VCaP (cell line): ENCODE measurements around the gene ANTXR1.

Experiments
- H3K27ac ChIP-seq: fragments of 450-650 bp; 2 replicates; pipeline ENCODE4 v1.5.1; 2017
- TF ChIP-seq, protein P1 (sequence below): fragments of 450-650 bp; conservative IDR thresholded peaks from 2 replicates; pipeline ENCODE4 v1.5.1; 2017; ENCODE audit warnings: mild to moderate bottlenecking, moderate library complexity

The ANTXR1 gene

DNA sequence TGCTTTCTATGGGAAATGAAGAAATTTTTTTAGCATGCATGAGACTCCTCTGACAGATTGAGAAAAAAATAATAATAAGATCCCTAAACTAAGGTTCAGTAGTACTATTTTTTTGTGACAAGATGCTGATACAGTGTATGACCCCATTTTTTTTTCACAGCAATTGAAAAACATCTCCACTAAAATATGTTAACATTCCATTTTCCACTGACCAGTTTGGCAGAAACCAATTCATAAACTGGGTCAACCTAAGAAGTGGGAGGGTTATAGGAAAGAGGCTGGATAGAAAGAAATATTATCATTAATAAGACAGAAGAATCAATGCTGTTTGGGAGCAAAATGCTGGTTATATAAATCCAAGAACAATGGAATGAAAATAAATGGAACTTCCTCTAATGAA is 182.7 kb downstream of the ANTXR1 start:
- H3K27ac ChIP-seq = no peak overlapping the region
- TF ChIP-seq, protein P1, sequence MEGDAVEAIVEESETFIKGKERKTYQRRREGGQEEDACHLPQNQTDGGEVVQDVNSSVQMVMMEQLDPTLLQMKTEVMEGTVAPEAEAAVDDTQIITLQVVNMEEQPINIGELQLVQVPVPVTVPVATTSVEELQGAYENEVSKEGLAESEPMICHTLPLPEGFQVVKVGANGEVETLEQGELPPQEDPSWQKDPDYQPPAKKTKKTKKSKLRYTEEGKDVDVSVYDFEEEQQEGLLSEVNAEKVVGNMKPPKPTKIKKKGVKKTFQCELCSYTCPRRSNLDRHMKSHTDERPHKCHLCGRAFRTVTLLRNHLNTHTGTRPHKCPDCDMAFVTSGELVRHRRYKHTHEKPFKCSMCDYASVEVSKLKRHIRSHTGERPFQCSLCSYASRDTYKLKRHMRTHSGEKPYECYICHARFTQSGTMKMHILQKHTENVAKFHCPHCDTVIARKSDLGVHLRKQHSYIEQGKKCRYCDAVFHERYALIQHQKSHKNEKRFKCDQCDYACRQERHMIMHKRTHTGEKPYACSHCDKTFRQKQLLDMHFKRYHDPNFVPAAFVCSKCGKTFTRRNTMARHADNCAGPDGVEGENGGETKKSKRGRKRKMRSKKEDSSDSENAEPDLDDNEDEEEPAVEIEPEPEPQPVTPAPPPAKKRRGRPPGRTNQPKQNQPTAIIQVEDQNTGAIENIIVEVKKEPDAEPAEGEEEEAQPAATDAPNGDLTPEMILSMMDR = no peak

DNA sequence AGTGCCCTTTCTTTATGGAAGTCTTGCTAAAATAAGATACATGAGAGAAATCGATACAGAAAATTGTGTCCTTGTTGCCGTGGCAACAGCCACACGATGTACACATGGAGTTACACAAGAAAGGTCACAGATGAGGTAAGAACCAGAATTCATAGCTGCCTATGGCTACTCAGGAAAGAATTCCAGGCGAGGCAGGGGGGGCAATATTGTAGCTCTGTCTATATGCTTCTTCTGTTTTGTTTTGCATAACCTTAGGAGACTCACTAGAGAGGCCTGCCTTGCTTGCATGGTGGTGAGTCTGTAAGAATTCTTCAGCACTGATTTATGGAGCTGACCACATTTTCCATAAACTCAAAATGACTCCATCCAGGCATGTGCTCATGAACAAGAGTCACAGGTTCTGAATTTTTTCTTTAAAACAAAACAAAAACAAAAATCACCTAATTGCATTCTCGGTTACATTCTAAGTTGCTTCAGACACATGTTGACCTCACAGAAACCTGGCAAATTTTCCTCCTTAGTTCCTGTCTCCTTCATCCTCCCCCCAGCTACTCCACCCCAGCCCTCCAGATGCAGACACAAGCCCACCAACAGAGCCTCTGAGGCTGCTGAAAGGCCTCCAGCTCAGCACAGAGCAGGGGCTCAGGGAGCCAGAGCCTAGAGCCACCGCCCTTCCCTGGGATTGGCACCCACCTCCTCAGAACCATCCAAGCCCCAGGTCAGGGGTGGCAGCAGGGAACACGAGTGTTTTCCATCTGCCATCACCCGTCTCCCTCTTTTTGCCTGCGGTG is 183.5 kb downstream of the ANTXR1 start:
- H3K27ac ChIP-seq = no peak overlapping the region
- TF ChIP-seq, protein P1 = no peak

DNA sequence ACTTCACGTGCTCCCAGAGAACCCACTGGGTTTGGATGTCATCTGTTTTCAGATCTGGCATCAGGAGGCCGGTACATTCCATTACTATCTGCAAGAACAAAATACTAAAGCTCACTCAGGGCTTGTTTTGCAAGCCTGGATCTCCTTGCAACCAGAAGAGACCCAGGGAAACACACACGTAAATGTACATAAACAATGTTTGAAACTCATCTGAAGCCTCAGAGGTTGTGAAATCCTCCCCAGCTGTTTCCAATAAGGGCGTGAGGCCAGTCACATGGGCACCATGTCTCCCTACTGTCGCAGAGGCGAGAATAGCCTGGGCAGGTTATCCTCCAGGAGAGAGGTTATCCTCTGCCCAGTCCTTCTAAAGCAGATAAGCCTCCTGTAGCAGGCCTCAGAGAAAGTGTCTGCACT is 187.1 kb downstream of the ANTXR1 start:
- TF ChIP-seq, protein P1 = no peak
- no peak overlapping the region for H3K27ac ChIP-seq

DNA sequence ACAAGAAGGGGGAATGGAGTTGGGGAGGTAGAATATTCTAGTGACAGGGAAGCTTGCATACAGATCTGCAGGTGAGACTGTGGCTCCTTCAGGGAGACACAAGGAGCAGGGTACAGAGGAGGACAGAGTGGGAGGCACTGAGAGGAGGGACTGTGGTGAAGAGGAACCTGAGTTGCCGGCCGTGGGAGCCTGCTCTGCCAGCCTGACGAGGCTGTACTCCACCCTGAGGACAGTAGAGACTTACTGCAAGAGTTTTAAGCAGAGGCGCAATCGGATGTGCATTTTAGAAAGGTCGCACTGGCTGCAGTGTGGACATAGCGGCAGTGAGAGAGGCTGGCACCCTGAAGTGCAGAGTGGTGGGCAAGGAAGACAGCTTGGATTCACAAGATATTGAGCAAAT is 188.3 kb downstream of the ANTXR1 start:
- no peak overlapping the region for H3K27ac ChIP-seq
- TF ChIP-seq, protein P1 = no peak

DNA sequence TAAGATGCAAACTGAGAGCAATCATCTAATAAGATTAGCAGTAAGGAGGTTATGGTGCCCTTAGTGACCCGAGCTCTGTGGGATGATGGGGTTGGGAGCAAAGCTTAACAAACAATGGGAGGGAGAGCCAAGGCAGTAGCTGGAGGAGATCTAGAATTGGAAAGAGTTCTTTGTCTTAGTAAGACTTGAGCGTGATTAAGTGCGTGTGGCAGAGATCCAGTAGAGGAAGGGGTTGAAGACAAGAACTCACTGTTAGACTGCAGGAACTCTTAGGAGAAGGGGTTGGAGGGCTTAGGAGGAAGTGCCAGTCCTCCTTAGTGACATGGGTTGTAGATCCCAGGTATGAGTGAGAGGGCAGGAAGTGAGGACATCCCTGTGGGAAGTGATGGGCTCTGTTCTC is 189.3 kb downstream of the ANTXR1 start:
- TF ChIP-seq, protein P1 = no peak
- H3K27ac ChIP-seq = no peak overlapping the region

DNA sequence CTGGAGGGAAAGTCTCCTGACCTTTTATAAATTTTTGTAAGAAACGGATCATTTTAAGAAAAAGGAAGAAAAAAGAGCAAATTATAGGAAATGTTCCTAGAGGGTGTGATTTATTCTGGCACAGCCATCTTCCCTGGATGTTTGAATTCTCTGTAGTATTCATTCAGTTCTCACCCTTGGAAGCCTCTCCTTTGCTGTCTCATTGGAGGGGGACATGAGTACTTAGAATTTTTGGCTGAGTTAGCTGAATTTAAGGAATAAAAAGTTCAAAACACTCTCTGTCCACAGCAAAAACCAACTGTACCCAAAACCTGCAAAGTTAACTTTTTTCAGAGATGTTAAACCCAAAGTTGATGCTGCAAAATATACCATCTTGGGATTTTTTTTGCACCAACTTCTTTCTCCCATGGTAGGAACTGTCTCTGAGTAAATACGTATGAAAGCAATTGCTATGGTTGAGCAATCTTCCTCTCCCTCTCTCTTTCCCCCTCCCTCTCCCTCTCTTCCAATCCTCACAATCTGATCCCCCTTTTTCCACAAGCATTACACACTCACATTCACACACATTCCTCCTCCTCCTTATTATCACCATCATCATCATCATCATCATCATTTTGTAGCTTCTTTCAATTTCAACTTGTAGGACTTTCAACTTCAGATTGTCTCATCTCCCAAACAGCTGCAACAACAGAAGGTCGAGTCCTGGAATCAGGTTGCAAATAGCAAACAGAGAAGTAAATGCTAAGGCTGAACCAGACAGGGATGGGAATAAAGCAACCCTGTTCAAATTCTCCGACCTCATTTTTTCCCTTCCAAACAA is 190.4 kb downstream of the ANTXR1 start:
- TF ChIP-seq, protein P1 = no peak
- no peak overlapping the region for H3K27ac ChIP-seq

DNA sequence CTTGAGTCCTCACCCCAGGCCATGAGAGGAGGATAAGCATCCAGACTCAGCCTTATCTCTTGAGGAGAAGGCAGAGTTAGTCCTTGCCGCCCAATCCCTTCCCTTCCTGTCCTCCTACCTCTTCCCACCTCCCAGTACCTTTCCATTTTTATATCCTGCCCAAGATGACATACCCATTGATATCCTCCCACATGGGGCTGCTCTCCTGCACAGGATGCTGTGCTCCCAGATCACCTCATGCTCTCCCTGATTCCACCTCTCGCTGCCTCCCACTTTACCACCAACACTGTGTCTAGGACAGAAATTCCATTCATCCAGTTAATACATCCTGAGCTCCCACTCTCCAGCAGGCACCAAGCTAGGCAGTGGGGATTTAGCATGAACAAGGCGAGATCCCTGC is 191.7 kb downstream of the ANTXR1 start:
- TF ChIP-seq, protein P1 = no peak
- no peak overlapping the region for H3K27ac ChIP-seq
